ES-I3 (cell line): ENCODE data around the gene SYT15.
"Not testable (repeated sequence)": the region's sequence is repeated elsewhere in the genome, so short reads cannot be mapped to it uniquely, and the experiment has no call there.

Experiments used
- H3K36me3 ChIP-seq: 2 replicates; pipeline ENCODE4 v1.6.1; 2013; ENCODE audit warnings: mild to moderate bottlenecking, low read length, control low read depth, moderate library complexity; ENCODE audit not compliant: insufficient read depth
- H3K4me1 ChIP-seq: 2 replicates; pipeline ENCODE4 v1.6.1; 2013; ENCODE audit warnings: mild to moderate bottlenecking, control low read depth, low read length; ENCODE audit not compliant: insufficient read depth
- H3K9ac ChIP-seq: 2 replicates; pipeline ENCODE4 v1.6.1; 2013; ENCODE audit warnings: low read depth, mild to moderate bottlenecking, low read length, moderate library complexity
- H3K9me3 ChIP-seq: 2 replicates; pipeline ENCODE4 v1.6.1; 2013; ENCODE audit warnings: mild to moderate bottlenecking, low read length, moderate library complexity; ENCODE audit not compliant: control insufficient read depth, insufficient read depth

SYT15 gene

GRCh38 chr10:46578474-46579178 is at the start of gene SYT15:
SYT15 (plus strand) TSS chr10:46579128; CDS start chr10:46579169, 41 bp downstream.
- H3K9ac ChIP-seq: peak within 1 kb of the TSS; percentile 24; the same call in 1 of the 2 replicates
- H3K36me3 ChIP-seq, H3K4me1 ChIP-seq: not testable (repeated sequence)

GRCh38 chr10:46529742-46530141 is 49.2 kb upstream of the SYT15 start:
- H3K36me3 ChIP-seq, H3K9me3 ChIP-seq, H3K4me1 ChIP-seq, H3K9ac ChIP-seq: not testable (repeated sequence)

More at GRCh38 chr10:46578474-46579178, at the start of gene SYT15:
- H3K9me3 ChIP-seq: not testable (repeated sequence)

- Histone ChIP-seq H3K4me1 (no peaks in the 10 kb centered on the region), H3K36me3 (no peaks in the 10 kb centered on the region), H3K9ac (no peak overlapping the region), H3K9me3 (no peaks in the 10 kb centered on the region)
Observed at GRCh38 chr10:46530249-46531186, 48.4 kb upstream of the SYT15 start.

GRCh38 chr10:46532256-46532655 is 46.7 kb upstream of the SYT15 start:
- not testable (repeated sequence) for H3K4me1 ChIP-seq, H3K9ac ChIP-seq, H3K36me3 ChIP-seq, H3K9me3 ChIP-seq

- H3K4me1 ChIP-seq: peaks cover 10% of the 10 kb centered on the region
- no peaks in the 10 kb centered on the region for H3K36me3 ChIP-seq
- no peaks in the 10 kb centered on the region for H3K9me3 ChIP-seq
- H3K9ac ChIP-seq: no peak overlapping the region
Observed at GRCh38 chr10:46534828-46535524, 44.0 kb upstream of the SYT15 start.

GRCh38 chr10:46536171-46536570 is 42.8 kb upstream of the SYT15 start:
- Histone ChIP-seq H3K9ac (no peak overlapping the region), H3K4me1 (peaks cover 10% of the 10 kb centered on the region), H3K9me3 (no peaks in the 10 kb centered on the region)

GRCh38 chr10:46536781-46537180 is 42.1 kb upstream of the SYT15 start:
- H3K9me3 ChIP-seq: no peaks in the 10 kb centered on the region
- no peaks in the 10 kb centered on the region for H3K36me3 ChIP-seq
- no peak overlapping the region for H3K9ac ChIP-seq
- peaks cover 13% of the 10 kb centered on the region for H3K4me1 ChIP-seq

More at GRCh38 chr10:46536171-46536570, 42.8 kb upstream of the SYT15 start:
- no peaks in the 10 kb centered on the region for H3K36me3 ChIP-seq

- Histone ChIP-seq H3K36me3 (no peaks in the 10 kb centered on the region), H3K4me1 (peaks cover 17% of the 10 kb centered on the region), H3K9ac (no peak overlapping the region), H3K9me3 (no peaks in the 10 kb centered on the region)
Observed at GRCh38 chr10:46537309-46537708, 41.6 kb upstream of the SYT15 start.

- Histone ChIP-seq H3K36me3 (no peaks in the 10 kb centered on the region), H3K4me1 (peaks cover 17% of the 10 kb centered on the region), H3K9ac (no peak overlapping the region), H3K9me3 (no peaks in the 10 kb centered on the region)
Observed at GRCh38 chr10:46538155-46538554, 40.8 kb upstream of the SYT15 start.

- Histone ChIP-seq H3K9me3 (no peaks in the 10 kb centered on the region), H3K9ac (no peak overlapping the region), H3K36me3 (no peaks in the 10 kb centered on the region), H3K4me1 (peaks cover 17% of the 10 kb centered on the region)
Observed at GRCh38 chr10:46538717-46539426, 40.1 kb upstream of the SYT15 start.

- no peaks in the 10 kb centered on the region for H3K36me3 ChIP-seq
- H3K9ac ChIP-seq: no peak overlapping the region
- no peaks in the 10 kb centered on the region for H3K9me3 ChIP-seq
- peaks cover 17% of the 10 kb centered on the region for H3K4me1 ChIP-seq
Observed at GRCh38 chr10:46539596-46540411, 39.1 kb upstream of the SYT15 start.

- H3K9me3 ChIP-seq: no peaks in the 10 kb centered on the region
- H3K36me3 ChIP-seq: no peaks in the 10 kb centered on the region
- H3K4me1 ChIP-seq: peaks cover 17% of the 10 kb centered on the region
- H3K9ac ChIP-seq: peak overlapping the region; percentile 50; the same call in 1 of the 2 replicates
Observed at GRCh38 chr10:46540412-46541016, 38.4 kb upstream of the SYT15 start.
